Measurements from ENCODE around the gene OR51B4.

- TF ChIP-seq GATA3 (IDR thresholded peaks at IDR 0.05; ENCODE audit: low read depth, low read length) (no peak), GATA2 (IDR thresholded peaks at IDR 0.05; ENCODE audit: low read depth, low read length) (no peak)
Measured at GRCh38 chr11:5286901-5287300, 14.8 kb downstream of the OR51B4 start.

Measured in SH-SY5Y (cell line).